ENCODE results near the gene ZNF727. TPM values are rescaled to one million over a fixed set of nuclear protein-coding genes. Genes with fewer than 3 reads are reported as not detected.
"Not testable (repeated sequence)": the region's sequence is repeated elsewhere in the genome, so short reads cannot be mapped to it uniquely, and the experiment has no call there.

The ZNF727 gene
- total RNA-seq, 2 donors from 2014 or later, result 3.7 to 5.0 TPM

DNA sequence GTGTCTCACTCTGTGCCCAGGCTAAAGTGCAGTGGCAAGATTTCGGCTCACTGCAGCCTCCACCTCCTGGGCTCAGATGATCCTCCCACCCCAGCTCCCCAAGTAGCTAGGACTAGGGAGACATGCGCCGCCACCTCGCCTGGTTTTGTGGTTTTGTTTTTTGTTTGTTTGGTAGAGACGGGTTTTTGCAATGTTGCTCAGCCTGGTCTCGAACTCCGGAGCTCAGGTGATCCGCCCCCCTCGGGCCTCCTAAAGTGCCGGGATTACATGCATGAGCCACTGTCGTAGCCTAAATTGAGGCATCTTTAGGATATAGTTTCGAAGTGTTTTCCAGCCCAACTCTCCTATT is 781 bp downstream of the ZNF727 start:
- DNase-seq (ENCODE audit: low spot score), result no peak
- ATAC-seq (ENCODE audit: insufficient number of reproducible peaks, low FRiP score, low read depth), result no peak
- Histone ChIP-seq H3K27me3 (replicated peaks; ENCODE audit: insufficient read depth) (no peaks in the 10 kb centered on the region), H3K4me1 (ENCODE audit: control insufficient read depth in 1 of 2, low read depth in 2 of 2) (no peaks in the 10 kb centered on the region), H3K27ac (peak overlapping the region; percentile 62 to 66), H3K9me3 (peaks cover 6% of the 10 kb centered on the region), H3K36me3 (no peaks in the 10 kb centered on the region), H3K4me3 (peak overlapping the region; percentile 72)
- TF ChIP-seq, protein P1, sequence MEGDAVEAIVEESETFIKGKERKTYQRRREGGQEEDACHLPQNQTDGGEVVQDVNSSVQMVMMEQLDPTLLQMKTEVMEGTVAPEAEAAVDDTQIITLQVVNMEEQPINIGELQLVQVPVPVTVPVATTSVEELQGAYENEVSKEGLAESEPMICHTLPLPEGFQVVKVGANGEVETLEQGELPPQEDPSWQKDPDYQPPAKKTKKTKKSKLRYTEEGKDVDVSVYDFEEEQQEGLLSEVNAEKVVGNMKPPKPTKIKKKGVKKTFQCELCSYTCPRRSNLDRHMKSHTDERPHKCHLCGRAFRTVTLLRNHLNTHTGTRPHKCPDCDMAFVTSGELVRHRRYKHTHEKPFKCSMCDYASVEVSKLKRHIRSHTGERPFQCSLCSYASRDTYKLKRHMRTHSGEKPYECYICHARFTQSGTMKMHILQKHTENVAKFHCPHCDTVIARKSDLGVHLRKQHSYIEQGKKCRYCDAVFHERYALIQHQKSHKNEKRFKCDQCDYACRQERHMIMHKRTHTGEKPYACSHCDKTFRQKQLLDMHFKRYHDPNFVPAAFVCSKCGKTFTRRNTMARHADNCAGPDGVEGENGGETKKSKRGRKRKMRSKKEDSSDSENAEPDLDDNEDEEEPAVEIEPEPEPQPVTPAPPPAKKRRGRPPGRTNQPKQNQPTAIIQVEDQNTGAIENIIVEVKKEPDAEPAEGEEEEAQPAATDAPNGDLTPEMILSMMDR (IDR thresholded peaks at IDR 0.05), result no peak

DNA sequence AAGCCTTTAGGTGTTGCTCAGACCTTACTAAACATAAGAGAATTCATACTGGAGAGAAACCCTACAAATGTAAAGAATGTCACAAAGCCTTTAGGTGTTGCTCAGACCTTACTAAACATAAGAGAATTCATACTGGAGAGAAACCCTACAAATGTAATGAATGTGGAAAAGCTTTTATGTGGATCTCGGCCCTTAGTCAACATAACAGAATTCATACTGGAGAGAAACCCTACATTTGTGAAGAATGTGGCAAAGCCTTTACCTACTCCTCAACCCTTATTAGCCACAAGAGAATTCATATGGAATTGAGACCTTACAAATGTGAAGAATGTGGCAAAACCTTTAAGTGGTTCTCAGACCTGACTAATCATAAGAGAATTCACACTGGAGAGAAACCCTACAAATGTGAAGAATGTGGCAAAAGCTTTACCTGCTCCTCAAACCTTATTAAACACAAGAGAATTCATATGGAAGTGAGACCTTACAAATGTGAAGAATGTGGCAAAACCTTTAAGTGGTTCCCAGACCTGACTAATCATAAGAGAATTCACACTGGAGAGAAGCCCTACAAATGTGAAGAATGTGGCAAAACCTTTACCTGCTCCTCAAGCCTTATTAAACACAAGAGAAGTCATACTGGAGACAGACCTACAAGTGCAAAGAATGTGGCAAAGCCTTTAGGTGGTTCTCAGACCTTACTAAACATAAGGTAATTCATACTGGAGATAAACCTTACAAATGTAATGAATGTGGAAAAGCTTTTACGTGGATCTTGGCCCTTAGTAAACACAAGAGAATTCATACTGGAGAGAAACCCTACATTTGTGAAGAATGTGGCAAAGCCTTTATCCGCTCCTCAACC is 32.8 kb downstream of the ZNF727 start:
- Histone ChIP-seq H3K9me3 (peaks cover 93% of the 10 kb centered on the region), H3K4me3 (peak overlapping the region; percentile 25), H3K36me3 (peaks cover 22% of the 10 kb centered on the region)
- not testable (repeated sequence) for H3K27me3 ChIP-seq (replicated peaks; ENCODE audit: insufficient read depth); ATAC-seq (ENCODE audit: insufficient number of reproducible peaks, low FRiP score, low read depth); DNase-seq (ENCODE audit: low spot score); H3K27ac ChIP-seq; H3K4me1 ChIP-seq (ENCODE audit: control insufficient read depth in 1 of 2, low read depth in 2 of 2)

DNA sequence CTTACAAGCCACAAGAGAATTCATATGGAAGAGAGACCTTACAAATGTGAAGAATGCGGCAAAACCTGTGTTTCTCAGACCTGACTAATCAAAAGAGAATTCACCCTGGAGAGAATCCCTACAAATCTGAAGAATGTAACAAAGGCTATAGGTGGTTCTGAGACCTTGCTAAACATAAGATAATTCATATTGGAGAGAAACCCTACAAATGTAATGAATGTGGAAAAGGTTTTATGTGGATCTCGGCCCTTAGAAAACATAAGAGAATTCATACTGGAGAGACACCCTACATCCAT is 33.4 kb downstream of the ZNF727 start:
- ATAC-seq (ENCODE audit: insufficient number of reproducible peaks, low FRiP score, low read depth), result no peak
- Histone ChIP-seq H3K4me3 (no peak overlapping the region), H3K27ac (no peak overlapping the region), H3K4me1 (ENCODE audit: control insufficient read depth in 1 of 2, low read depth in 2 of 2) (no peaks in the 10 kb centered on the region), H3K36me3 (peaks cover 19% of the 10 kb centered on the region), H3K27me3 (replicated peaks; ENCODE audit: insufficient read depth) (no peaks in the 10 kb centered on the region), H3K9me3 (peaks cover 93% of the 10 kb centered on the region)
- TF ChIP-seq, protein P1 (IDR thresholded peaks at IDR 0.05), result no peak
- no peak for DNase-seq (ENCODE audit: low spot score)

DNA sequence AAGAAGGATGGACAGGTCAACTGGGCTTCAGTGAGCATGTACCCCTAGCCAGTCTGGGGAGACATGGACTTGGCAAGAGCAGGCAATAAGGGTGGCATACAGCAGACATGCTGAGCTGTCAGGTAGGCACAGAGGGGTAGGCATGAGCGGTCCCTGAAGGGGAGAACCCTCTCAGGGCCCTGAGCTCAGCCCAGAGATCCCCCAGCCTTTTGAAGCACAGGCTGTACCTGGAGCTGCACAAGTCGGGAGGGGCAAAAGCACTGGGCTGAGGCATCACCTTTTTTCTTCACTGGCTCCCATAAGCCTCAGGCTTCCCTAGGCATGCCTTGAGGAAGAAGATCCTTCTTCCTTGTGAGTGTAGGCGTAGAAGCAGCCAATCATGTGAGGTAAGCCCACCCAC is 42.3 kb downstream of the ZNF727 start:
- no peak for DNase-seq (ENCODE audit: low spot score)
- no peak overlapping the region for H3K27ac ChIP-seq
- TF ChIP-seq, protein P1 (IDR thresholded peaks at IDR 0.05), result no peak
- no peaks in the 10 kb centered on the region for H3K36me3 ChIP-seq
- peaks cover 67% of the 10 kb centered on the region for H3K9me3 ChIP-seq
- ATAC-seq (ENCODE audit: insufficient number of reproducible peaks, low FRiP score, low read depth), result no peak
- H3K4me1 ChIP-seq (ENCODE audit: control insufficient read depth in 1 of 2, low read depth in 2 of 2), result no peaks in the 10 kb centered on the region
- no peaks in the 10 kb centered on the region for H3K27me3 ChIP-seq (replicated peaks; ENCODE audit: insufficient read depth)
- no peak overlapping the region for H3K4me3 ChIP-seq

DNA sequence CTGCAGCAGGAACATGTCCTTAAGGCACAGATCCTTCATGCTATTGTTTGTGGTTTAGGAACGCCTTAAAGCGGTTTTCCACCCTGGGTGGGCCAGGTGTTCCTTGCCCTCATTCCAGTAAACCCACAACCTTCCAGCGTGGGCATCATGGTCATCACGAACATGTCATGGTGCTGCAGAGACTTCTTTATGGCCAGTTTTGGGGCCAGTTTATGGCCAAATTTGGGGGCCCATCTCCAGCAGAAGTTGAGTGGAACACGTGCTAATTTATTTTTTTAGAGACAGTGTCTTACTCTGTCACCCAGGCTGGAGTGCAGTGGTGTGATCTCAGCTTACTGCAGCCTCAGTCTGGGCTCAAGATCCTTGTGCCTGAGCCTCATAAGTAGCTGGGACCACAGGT is 43.6 kb downstream of the ZNF727 start:
- not testable (repeated sequence) for H3K36me3 ChIP-seq; H3K4me1 ChIP-seq (ENCODE audit: control insufficient read depth in 1 of 2, low read depth in 2 of 2); H3K4me3 ChIP-seq; H3K27me3 ChIP-seq (replicated peaks; ENCODE audit: insufficient read depth); ATAC-seq (ENCODE audit: insufficient number of reproducible peaks, low FRiP score, low read depth); DNase-seq (ENCODE audit: low spot score); H3K27ac ChIP-seq
- peaks cover 68% of the 10 kb centered on the region for H3K9me3 ChIP-seq

Other genes with a start within 250 kb of the ZNF727 start
- gene ZNF722, start 46.6 kb upstream of the ZNF727 start, total RNA-seq, result not detected
- gene ZNF735, start 161.8 kb downstream of the ZNF727 start, total RNA-seq, result not detected
- gene ZNF679, start 183.0 kb downstream of the ZNF727 start, total RNA-seq, result not detected

Data from thoracic aorta (tissue), 2 donors.